ENCODE data around the gene ELK4. TPM values are rescaled to one million over a fixed set of nuclear protein-coding genes. Genes with fewer than 3 reads are reported as not detected.
A peak's percentile ranks its signal among the peaks of the same experiment; 100 is the strongest.

ELK4 gene
- total and polyA plus RNA-seq, 2 of the 13 experiments (the other 11 are each of a cell fraction or from before 2014, with no cell fraction given) = 8.3 to 13.1 TPM

DNA sequence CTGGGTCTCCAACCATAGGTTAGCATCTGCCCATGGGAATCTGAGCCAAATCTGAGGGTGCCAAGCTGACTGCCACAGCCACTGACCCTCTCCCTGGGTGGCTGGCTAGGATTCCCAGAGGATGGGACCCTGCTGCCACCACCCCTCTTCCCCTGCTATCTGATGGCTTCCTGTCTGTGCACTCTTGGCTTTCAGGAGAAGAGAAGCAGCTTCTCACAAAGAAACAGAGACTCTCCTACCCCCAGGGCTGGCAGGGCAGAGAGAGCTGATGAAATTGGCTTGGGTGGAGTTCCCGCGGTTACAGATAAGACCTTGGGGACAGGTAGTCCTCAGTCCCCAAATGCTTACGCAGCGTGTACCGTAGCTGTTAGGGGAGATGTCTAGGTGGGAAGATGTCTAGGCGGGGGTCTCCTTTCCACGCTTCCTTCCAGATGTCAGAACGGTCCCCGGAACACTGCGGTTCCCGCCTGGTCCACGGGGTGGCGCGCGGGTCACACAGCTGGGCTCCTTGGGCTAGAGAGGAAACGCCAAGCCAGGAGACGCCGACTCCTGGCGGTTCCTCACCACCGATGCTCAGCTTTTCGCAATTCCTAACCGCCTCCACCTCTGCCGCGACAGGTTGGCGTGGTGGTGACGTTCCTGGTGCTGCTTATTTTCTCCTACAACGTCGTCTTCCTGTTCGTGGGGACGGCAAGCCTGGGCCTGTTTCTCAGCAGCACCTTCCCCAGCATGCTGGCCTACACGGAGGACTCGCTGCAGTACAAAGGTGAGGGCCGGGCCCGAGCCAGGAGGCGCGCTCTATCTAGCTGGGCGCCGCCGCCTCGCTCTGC lies 40.1 kb downstream of the ELK4 start (continued):
- TF ChIP-seq ZNF609 (CRISPR knock-in tag; IDR thresholded peaks at IDR 0.05; ENCODE audit: borderline replicate concordance) (peak; percentile 41; the same call in 1 of the 2 replicates), MBD4 (IDR thresholded peaks at IDR 0.05; ENCODE audit: borderline replicate concordance, low read length) (no peak), ZNF879 (CRISPR knock-in tag; IDR thresholded peaks at IDR 0.05) (no peak), ISX (CRISPR knock-in tag; conservative IDR thresholded peaks at IDR 0.05) (no peak), HNRNPL (IDR thresholded peaks at IDR 0.05; ENCODE audit: low read depth, low read length) (0 out of 2 replicates have a peak, but pooled peaks have one; percentile 45), PRPF4 (IDR thresholded peaks at IDR 0.05; ENCODE audit: low read depth, low read length, poor library complexity, severe bottlenecking) (no peak), NKX3-1 (CRISPR knock-in tag; IDR thresholded peaks at IDR 0.05) (no peak), ARID3A (IDR thresholded peaks at IDR 0.05; ENCODE audit: low read depth, low read length) (no peak), ZBTB20 (CRISPR knock-in tag; IDR thresholded peaks at IDR 0.05; ENCODE audit: borderline replicate concordance, low read depth) (no peak), NRL (CRISPR knock-in tag; IDR thresholded peaks at IDR 0.05; ENCODE audit: borderline replicate concordance) (0 out of 2 replicates have a peak, but pooled peaks have one; percentile 63), BCL3 (CRISPR knock-in tag; IDR thresholded peaks at IDR 0.05) (no peak), ZNF143 (CRISPR knock-in tag; IDR thresholded peaks at IDR 0.05) (no peak), MYC (CRISPR knock-in tag; IDR thresholded peaks at IDR 0.05; ENCODE audit: borderline replicate concordance) (peak; percentile 73; the same call in 1 of the 2 replicates), ZNF207 (IDR thresholded peaks at IDR 0.05; ENCODE audit: borderline replicate concordance) (no peak), PCBP1 (IDR thresholded peaks at IDR 0.05; ENCODE audit: borderline replicate concordance, low read depth, low read length) (no peak), YEATS2 (CRISPR knock-in tag; IDR thresholded peaks at IDR 0.05; ENCODE audit: borderline replicate concordance) (no peak), MAZ (IDR thresholded peaks at IDR 0.05; ENCODE audit: borderline replicate concordance, low read depth, low read length) (no peak), MAZ (CRISPR knock-in tag; IDR thresholded peaks at IDR 0.05; ENCODE audit: low read depth) (peak; percentile 43; the same call in 1 of the 2 replicates), SNAPC2 (CRISPR knock-in tag; IDR thresholded peaks at IDR 0.05) (no peak)
- TF ChIP-seq, protein P1, sequence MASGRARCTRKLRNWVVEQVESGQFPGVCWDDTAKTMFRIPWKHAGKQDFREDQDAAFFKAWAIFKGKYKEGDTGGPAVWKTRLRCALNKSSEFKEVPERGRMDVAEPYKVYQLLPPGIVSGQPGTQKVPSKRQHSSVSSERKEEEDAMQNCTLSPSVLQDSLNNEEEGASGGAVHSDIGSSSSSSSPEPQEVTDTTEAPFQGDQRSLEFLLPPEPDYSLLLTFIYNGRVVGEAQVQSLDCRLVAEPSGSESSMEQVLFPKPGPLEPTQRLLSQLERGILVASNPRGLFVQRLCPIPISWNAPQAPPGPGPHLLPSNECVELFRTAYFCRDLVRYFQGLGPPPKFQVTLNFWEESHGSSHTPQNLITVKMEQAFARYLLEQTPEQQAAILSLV (CRISPR knock-in tag; IDR thresholded peaks at IDR 0.05; ENCODE audit: borderline replicate concordance) = no peak; the same call in 1 of the 2 replicates
